K562 (cell line): ENCODE data around the gene C4orf36. TPM values are rescaled to one million over a fixed set of nuclear protein-coding genes. Genes with fewer than 3 reads are reported as not detected.

Experiments
- ATAC-seq: fragments of 200-7000 bp; cut with Tn5 transposase; 3 replicates; pipeline ENCODE4 v1.9.1; 2020; ENCODE audit warnings: moderate library complexity
- BruUV-seq: library from RNA; stranded (reverse); fragments of 400-500 nt; replicated peaks from 2 replicates; lab custom pipeline; 2021; lab: Mats Ljungman, UMichigan
- CTCF ChIA-PET: fragments of 300-600 bp; formaldehyde crosslinking; extraction: SDS; loops from one replicate; lab custom pipeline; 2021; ENCODE audit warnings: low intra/inter-chr PET ratio; lab: Yijun Ruan, JAX
- POLR2A ChIA-PET: fragments of 300-600, 350-650 bp; sonication (Branson Sonifier 250); formaldehyde crosslinking; extraction: SDS; loops from one replicate; lab custom pipeline; 2021; ENCODE audit warnings: antibody characterized with exemption, inconsistent platforms; lab: Yijun Ruan, JAX
- DNase-seq, 4 experiments: peaks; one replicate each; pipeline versions ENCODE4 v3.0.0 to v3.0.0-alpha.2; 2011 to 2018; ENCODE audit warnings: low spot score in 3 of 4, mixed read lengths in 3 of 4; ENCODE audit errors: extremely low read depth in 1 of 4
- FAIRE-seq: peaks from 2 replicates; lab custom pipeline; 2011; peaks lifted over from hg19 to GRCh38; lab: Jason Lieb, UNC
- H2AFZ ChIP-seq: 2 replicates; pipeline ENCODE4 v1.6.0; 2011; ENCODE audit warnings: low read depth, low read length, control low read depth, inconsistent platforms
- H3K27ac ChIP-seq: fragments of 200-600 bp; 3 replicates; pipeline ENCODE4 v1.8.0; 2011; ENCODE audit warnings: low read depth, mild to moderate bottlenecking, control low read depth, inconsistent platforms, low read length, moderate library complexity, mixed read lengths; ENCODE audit errors: extremely low read depth
- H3K27me3 ChIP-seq, 2 experiments: fragments of 300-600 bp in 1 of 2; 2 replicates in 1 of 2; 3 replicates in 1 of 2; pipeline versions ENCODE4 v1.6.0 to v1.8.0; 2011; ENCODE audit warnings: inconsistent platforms in 2 of 2, low read length in 2 of 2, mild to moderate bottlenecking in 1 of 2, mixed read lengths in 1 of 2, moderate library complexity in 1 of 2; ENCODE audit not compliant: control insufficient read depth in 2 of 2, insufficient read depth in 2 of 2
- H3K36me3 ChIP-seq: fragments of 300-600 bp; 3 replicates; pipeline ENCODE4 v1.8.0; 2011; ENCODE audit warnings: mild to moderate bottlenecking, low read length, inconsistent platforms; ENCODE audit not compliant: control insufficient read depth, insufficient read depth
- H3K4me1 ChIP-seq, 2 experiments: fragments of 200-600 bp in 1 of 2; replicated peaks in 1 of 2; 2 replicates in 1 of 2; 3 replicates in 1 of 2; pipeline versions ENCODE4 v1.5.1 to v1.8.0; 2011; ENCODE audit warnings: inconsistent platforms in 2 of 2, low read length in 2 of 2, mild to moderate bottlenecking in 1 of 2, mixed read lengths in 1 of 2, moderate library complexity in 1 of 2; ENCODE audit not compliant: control insufficient read depth in 2 of 2, insufficient read depth in 2 of 2
- H3K4me2 ChIP-seq: 2 replicates; pipeline ENCODE4 v1.6.1; 2011; ENCODE audit warnings: low read length, control low read depth, inconsistent platforms, mixed read lengths; ENCODE audit not compliant: insufficient read depth
- H3K4me3 ChIP-seq: fragments of 200-600 bp; sonication (generic), shearing (Covaris generic); 2 replicates; pipeline ENCODE4 v1.5.1; 2016; ENCODE audit warnings: control low read depth, inconsistent platforms
- H3K79me2 ChIP-seq: fragments of 200-600 bp; 3 replicates; pipeline ENCODE4 v1.8.0; 2011; ENCODE audit warnings: low read length, inconsistent platforms; ENCODE audit not compliant: control insufficient read depth, insufficient read depth
- H3K9ac ChIP-seq, 2 experiments: 2 replicates each; pipeline versions ENCODE4 v1.6.0 to v1.6.1; 2011; ENCODE audit warnings: low read depth in 2 of 2, low read length in 2 of 2, control low read depth in 1 of 2, inconsistent platforms in 1 of 2, mild to moderate bottlenecking in 1 of 2, mixed read lengths in 1 of 2; ENCODE audit not compliant: insufficient read depth in 1 of 2
- H3K9me1 ChIP-seq: one replicate; pipeline ENCODE4 v1.6.0; 2011; ENCODE audit warnings: inconsistent platforms, mild to moderate bottlenecking, low read length, moderate library complexity; ENCODE audit not compliant: control insufficient read depth, insufficient read depth
- H3K9me3 ChIP-seq: replicated peaks from 2 replicates; pipeline ENCODE4 v1.5.1; 2011; ENCODE audit warnings: low read depth, low read length, inconsistent platforms; ENCODE audit not compliant: control insufficient read depth, insufficient read depth
- H4K20me1 ChIP-seq: replicated peaks from 2 replicates; pipeline ENCODE4 v1.6.1; 2011; ENCODE audit warnings: low read length, inconsistent platforms, mixed read lengths; ENCODE audit not compliant: control insufficient read depth, insufficient read depth
- ESRRA ChIP-seq: fragments of 450-650 bp; IDR thresholded peaks from 2 replicates; pipeline ENCODE4 v1.6.1; 2014; ENCODE audit warnings: low read depth, mild to moderate bottlenecking, moderate library complexity, borderline replicate concordance
- ETV1 ChIP-seq: fragments of 450-650 bp; conservative IDR thresholded peaks from 2 replicates; pipeline ENCODE4 v1.6.1; 2016; ENCODE audit warnings: missing genetic modification characterization, control low read depth, low read depth, missing compliant biosample characterization
- KLF6 ChIP-seq: fragments of 250-450 bp; sonication (Bioruptor Pico); IDR thresholded peaks from 2 replicates; pipeline ENCODE4 v1.4.0; 2020; ENCODE audit warnings: mild to moderate bottlenecking, moderate library complexity, borderline replicate concordance
- MTA3 ChIP-seq: fragments of 450-650 bp; formaldehyde crosslinking; IDR thresholded peaks from 2 replicates; pipeline ENCODE4 v1.6.1; 2017; ENCODE audit warnings: mild to moderate bottlenecking, borderline replicate concordance
- WGBS: fragments of 100-300 bp; shearing (Covaris generic); methylation state at CpG from one replicate; pipeline ENCODE4 v1.1.6; 2016; ENCODE audit warnings: low coverage, mixed read lengths; ENCODE audit not compliant: insufficient coverage; ENCODE audit errors: missing lambda C conversion rate; 5-methylcytosine and 5-hydroxymethylcytosine counted together
- in situ Hi-C: fragments of 300-500 bp; cut with MboI; formaldehyde crosslinking; loops from 4 replicates; pipeline ENCODE4 v1.15.0; 2018; ENCODE audit warnings: inconsistent platforms, mixed read lengths
- intact Hi-C: fragments of 100-400 bp; cut with micrococcal nuclease; formaldehyde crosslinking; loops from 2 replicates; pipeline ENCODE4 v1.14.2; 2022
- polyA plus RNA-seq, 8 experiments: library from polyadenylated mRNA; depleted of rRNA in 4 of 8; stranded (reverse) in 5 of 8; unstranded in 3 of 8; fragments of >200 nt; fragmentation: Nextera tagmentation in 2 of 8; fragmentation: Illumina TruSeq in 1 of 8; extraction: Ambion mirVana in 2 of 8; extraction: Trizol in 1 of 8; gene quantifications; 2 replicates each; pipeline versions ENCODE4 v1.2.1 to v1.2.3, GENCODE V29; 2011 to 2014; ENCODE audit warnings: inconsistent platforms in 1 of 8, missing spikeins in 1 of 8
- total RNA-seq, 7 experiments: library from RNA; depleted of rRNA in 6 of 7; stranded (reverse); fragments of >200 nt in 6 of 7; fragmentation: Illumina TruSeq in 2 of 7; extraction: Trizol in 2 of 7; gene quantifications; 2 replicates each; pipeline versions ENCODE4 v1.2.1 to v1.2.3, GENCODE V29; 2011 to 2021; ENCODE audit warnings: low replicate concordance in 1 of 7
- TF ChIP-seq, protein P1 (sequence below): fragments of 450-650 bp; IDR thresholded peaks from 2 replicates; pipeline ENCODE4 v1.6.1; 2016; ENCODE audit warnings: mild to moderate bottlenecking, moderate library complexity

The C4orf36 gene
- total and polyA plus RNA-seq, 9 of the 15 experiments (the other 6 are each of a cell fraction or from before 2014, with no cell fraction given), result 0.14 to 0.45 (median 0.20) TPM; not detected in 5

DNA sequence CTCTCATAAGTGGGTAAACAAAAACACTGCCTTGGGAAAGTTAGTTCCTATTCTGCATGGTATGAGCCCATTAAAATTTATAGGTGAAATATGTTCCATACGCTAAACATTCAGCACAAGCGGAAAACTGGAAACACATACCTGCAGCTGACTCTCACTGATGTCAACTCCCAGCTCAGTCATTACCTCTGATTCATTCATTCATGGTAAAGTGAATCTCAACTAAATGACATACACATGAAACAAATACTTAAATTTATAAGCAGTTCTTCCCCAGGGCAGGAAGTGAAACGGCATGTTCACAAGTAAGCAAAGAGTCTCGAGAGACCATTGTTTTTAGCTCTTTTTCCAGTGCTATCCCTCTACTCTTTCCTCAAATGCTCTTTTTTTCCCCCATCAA is 44.7 kb downstream of the C4orf36 start:
- Histone ChIP-seq H4K20me1 (no peaks in the 10 kb centered on the region), H2AFZ (no peak overlapping the region), H3K79me2 (no peaks in the 10 kb centered on the region), H3K9me1 (peaks cover 3% of the 10 kb centered on the region), H3K27ac (no peak overlapping the region), H3K4me3 (no peak overlapping the region), H3K4me1 (no peaks in the 10 kb centered on the region), H3K4me2 (no peak overlapping the region), H3K9me3 (no peaks in the 10 kb centered on the region), H3K27me3 (peaks cover 8 to 15% of the 10 kb centered on the region in 2 experiments; a peak in 4 of 5 replicates), H3K36me3 (no peaks in the 10 kb centered on the region), H3K9ac (no peak overlapping the region)
- no peak for TF ChIP-seq KLF6 (CRISPR knock-in tag)
- TF ChIP-seq ETV1 (tag), result no peak
- BruUV-seq, result no TSS peak
- DNase-seq (no peak), FAIRE-seq (no peak), ATAC-seq (no peak)
- in situ Hi-C loops, result no loop called here
- WGBS, result 1% methylated on average over 4 of the region's 4 CpGs
- ChIA-PET POLR2A (no interaction called here), CTCF (no interaction called here)
- intact Hi-C loops, result no loop called here

DNA sequence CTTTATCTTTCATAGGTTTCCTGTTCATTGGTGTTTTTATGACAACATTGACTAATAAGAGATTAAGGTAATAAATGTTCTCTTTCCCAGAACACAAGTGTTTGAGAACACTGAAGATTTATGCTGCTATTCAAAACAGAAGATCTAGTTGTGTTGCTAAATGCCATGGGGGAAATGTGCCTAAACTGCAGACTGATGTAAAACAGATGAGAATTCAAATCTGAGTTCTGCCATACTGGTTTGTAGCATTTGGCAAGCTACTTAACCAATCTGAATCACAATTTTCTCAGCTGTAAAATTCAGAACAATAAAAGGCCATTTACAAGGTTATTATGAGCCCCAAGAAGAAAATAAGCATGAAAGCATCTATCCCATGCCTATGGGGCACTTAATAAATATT is 45.3 kb downstream of the C4orf36 start:
- no peak for ATAC-seq
- no peaks in the 10 kb centered on the region for H3K4me1 ChIP-seq
- intact Hi-C loops, result no loop called here
- H2AFZ ChIP-seq, result no peak overlapping the region
- H3K9me3 ChIP-seq, result no peaks in the 10 kb centered on the region
- no peak overlapping the region for H3K4me3 ChIP-seq
- CTCF ChIA-PET, result no interaction called here
- no TSS peak for BruUV-seq
- no peak overlapping the region for H3K27ac ChIP-seq
- H3K79me2 ChIP-seq, result no peaks in the 10 kb centered on the region
- DNase-seq, result no peak
- no peaks in the 10 kb centered on the region for H4K20me1 ChIP-seq
- POLR2A ChIA-PET, result no interaction called here
- peaks cover 8 to 15% of the 10 kb centered on the region in 2 experiments; a peak in 4 of 5 replicates for H3K27me3 ChIP-seq
- no peak overlapping the region for H3K9ac ChIP-seq
- no peaks in the 10 kb centered on the region for H3K36me3 ChIP-seq
- in situ Hi-C loops, result no loop called here
- H3K9me1 ChIP-seq, result peaks cover 3% of the 10 kb centered on the region
- H3K4me2 ChIP-seq, result no peak overlapping the region
- FAIRE-seq, result no peak
- no peak for TF ChIP-seq ESRRA
- TF ChIP-seq, protein P1, sequence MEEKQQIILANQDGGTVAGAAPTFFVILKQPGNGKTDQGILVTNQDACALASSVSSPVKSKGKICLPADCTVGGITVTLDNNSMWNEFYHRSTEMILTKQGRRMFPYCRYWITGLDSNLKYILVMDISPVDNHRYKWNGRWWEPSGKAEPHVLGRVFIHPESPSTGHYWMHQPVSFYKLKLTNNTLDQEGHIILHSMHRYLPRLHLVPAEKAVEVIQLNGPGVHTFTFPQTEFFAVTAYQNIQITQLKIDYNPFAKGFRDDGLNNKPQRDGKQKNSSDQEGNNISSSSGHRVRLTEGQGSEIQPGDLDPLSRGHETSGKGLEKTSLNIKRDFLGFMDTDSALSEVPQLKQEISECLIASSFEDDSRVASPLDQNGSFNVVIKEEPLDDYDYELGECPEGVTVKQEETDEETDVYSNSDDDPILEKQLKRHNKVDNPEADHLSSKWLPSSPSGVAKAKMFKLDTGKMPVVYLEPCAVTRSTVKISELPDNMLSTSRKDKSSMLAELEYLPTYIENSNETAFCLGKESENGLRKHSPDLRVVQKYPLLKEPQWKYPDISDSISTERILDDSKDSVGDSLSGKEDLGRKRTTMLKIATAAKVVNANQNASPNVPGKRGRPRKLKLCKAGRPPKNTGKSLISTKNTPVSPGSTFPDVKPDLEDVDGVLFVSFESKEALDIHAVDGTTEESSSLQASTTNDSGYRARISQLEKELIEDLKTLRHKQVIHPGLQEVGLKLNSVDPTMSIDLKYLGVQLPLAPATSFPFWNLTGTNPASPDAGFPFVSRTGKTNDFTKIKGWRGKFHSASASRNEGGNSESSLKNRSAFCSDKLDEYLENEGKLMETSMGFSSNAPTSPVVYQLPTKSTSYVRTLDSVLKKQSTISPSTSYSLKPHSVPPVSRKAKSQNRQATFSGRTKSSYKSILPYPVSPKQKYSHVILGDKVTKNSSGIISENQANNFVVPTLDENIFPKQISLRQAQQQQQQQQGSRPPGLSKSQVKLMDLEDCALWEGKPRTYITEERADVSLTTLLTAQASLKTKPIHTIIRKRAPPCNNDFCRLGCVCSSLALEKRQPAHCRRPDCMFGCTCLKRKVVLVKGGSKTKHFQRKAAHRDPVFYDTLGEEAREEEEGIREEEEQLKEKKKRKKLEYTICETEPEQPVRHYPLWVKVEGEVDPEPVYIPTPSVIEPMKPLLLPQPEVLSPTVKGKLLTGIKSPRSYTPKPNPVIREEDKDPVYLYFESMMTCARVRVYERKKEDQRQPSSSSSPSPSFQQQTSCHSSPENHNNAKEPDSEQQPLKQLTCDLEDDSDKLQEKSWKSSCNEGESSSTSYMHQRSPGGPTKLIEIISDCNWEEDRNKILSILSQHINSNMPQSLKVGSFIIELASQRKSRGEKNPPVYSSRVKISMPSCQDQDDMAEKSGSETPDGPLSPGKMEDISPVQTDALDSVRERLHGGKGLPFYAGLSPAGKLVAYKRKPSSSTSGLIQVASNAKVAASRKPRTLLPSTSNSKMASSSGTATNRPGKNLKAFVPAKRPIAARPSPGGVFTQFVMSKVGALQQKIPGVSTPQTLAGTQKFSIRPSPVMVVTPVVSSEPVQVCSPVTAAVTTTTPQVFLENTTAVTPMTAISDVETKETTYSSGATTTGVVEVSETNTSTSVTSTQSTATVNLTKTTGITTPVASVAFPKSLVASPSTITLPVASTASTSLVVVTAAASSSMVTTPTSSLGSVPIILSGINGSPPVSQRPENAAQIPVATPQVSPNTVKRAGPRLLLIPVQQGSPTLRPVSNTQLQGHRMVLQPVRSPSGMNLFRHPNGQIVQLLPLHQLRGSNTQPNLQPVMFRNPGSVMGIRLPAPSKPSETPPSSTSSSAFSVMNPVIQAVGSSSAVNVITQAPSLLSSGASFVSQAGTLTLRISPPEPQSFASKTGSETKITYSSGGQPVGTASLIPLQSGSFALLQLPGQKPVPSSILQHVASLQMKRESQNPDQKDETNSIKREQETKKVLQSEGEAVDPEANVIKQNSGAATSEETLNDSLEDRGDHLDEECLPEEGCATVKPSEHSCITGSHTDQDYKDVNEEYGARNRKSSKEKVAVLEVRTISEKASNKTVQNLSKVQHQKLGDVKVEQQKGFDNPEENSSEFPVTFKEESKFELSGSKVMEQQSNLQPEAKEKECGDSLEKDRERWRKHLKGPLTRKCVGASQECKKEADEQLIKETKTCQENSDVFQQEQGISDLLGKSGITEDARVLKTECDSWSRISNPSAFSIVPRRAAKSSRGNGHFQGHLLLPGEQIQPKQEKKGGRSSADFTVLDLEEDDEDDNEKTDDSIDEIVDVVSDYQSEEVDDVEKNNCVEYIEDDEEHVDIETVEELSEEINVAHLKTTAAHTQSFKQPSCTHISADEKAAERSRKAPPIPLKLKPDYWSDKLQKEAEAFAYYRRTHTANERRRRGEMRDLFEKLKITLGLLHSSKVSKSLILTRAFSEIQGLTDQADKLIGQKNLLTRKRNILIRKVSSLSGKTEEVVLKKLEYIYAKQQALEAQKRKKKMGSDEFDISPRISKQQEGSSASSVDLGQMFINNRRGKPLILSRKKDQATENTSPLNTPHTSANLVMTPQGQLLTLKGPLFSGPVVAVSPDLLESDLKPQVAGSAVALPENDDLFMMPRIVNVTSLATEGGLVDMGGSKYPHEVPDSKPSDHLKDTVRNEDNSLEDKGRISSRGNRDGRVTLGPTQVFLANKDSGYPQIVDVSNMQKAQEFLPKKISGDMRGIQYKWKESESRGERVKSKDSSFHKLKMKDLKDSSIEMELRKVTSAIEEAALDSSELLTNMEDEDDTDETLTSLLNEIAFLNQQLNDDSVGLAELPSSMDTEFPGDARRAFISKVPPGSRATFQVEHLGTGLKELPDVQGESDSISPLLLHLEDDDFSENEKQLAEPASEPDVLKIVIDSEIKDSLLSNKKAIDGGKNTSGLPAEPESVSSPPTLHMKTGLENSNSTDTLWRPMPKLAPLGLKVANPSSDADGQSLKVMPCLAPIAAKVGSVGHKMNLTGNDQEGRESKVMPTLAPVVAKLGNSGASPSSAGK, result no peak
- no peak for TF ChIP-seq MTA3
